Body of pancreas (tissue), 4 donors: ENCODE data around the gene MSH6.

Experiments
- POLR2A ChIP-seq, 3 donors: fragments of 450-650 bp; IDR thresholded peaks; one replicate each; pipeline ENCODE4 v1.6.1; 2016; ENCODE audit warnings: antibody characterized with exemption in 3 of 3, mild to moderate bottlenecking in 2 of 3
- TF ChIP-seq, protein P1 (sequence below), 7 experiments: fragments of 450-650 bp in 4 of 7; fragments of 200-600 bp in 3 of 7; sonication (generic) in 3 of 7; IDR thresholded peaks; one replicate each; pipeline ENCODE4 v1.5.1; 2016 to 2019; ENCODE audit warnings: antibody characterized with exemption in 7 of 7

DNA sequence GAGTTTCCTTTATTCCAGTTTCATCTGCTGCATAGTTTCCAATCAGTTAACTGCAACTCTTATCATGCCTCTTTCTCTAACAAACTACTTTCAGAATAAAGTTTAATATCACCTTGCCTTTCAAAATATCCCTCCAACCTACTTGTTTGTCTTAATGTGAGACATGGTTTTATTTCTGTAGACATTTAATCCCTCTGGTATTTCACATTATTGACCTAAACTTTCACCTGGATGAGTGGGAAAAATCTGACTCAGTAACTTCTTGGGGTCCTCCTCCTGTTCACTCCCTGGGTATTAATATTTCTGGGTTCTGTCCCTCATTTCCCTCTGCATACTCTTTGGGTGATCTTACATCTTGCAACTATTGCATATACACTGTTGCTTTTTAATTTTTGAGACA is 27.9 kb downstream of the MSH6 start:
- TF ChIP-seq, protein P1, sequence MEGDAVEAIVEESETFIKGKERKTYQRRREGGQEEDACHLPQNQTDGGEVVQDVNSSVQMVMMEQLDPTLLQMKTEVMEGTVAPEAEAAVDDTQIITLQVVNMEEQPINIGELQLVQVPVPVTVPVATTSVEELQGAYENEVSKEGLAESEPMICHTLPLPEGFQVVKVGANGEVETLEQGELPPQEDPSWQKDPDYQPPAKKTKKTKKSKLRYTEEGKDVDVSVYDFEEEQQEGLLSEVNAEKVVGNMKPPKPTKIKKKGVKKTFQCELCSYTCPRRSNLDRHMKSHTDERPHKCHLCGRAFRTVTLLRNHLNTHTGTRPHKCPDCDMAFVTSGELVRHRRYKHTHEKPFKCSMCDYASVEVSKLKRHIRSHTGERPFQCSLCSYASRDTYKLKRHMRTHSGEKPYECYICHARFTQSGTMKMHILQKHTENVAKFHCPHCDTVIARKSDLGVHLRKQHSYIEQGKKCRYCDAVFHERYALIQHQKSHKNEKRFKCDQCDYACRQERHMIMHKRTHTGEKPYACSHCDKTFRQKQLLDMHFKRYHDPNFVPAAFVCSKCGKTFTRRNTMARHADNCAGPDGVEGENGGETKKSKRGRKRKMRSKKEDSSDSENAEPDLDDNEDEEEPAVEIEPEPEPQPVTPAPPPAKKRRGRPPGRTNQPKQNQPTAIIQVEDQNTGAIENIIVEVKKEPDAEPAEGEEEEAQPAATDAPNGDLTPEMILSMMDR (IDR thresholded peaks at IDR 0.05) = no peak
- TF ChIP-seq POLR2A (IDR thresholded peaks at IDR 0.05) = no peak
